ENCODE measurements around the gene CASP12. TPM values are rescaled to one million over a fixed set of nuclear protein-coding genes. Genes with fewer than 3 reads are reported as not detected.
"Not testable (repeated sequence)": the region's sequence is repeated elsewhere in the genome, so short reads cannot be mapped to it uniquely, and the experiment has no call there.

The CASP12 gene
- total RNA-seq, result under 1 TPM in 1 of 3 donors, not detected in 2; 0.63 TPM
- long read RNA-seq, donor 1, partial matches to known transcripts, result 1 of 3 reads
- long read RNA-seq, donor 1, other reads (novel, unspliced or antisense), result 2 of 3 reads
- long read RNA-seq, donor 2, result 0 reads

GRCh38 chr11:104897891-104898684 lies at the start of gene CASP12:
Gene CASP12, minus strand, starts transcription at chr11:104898460.
- no peak for DNase-seq
- Histone ChIP-seq H3K36me3 (ENCODE audit: low read depth) (no peaks in the 10 kb centered on the region), H3K4me1 (ENCODE audit: low read depth) (no peaks in the 10 kb centered on the region), H3K4me3 (no peak within 1 kb of the TSS), H3K9me3 (no peaks in the 10 kb centered on the region)
- TF ChIP-seq CTCF (IDR thresholded peaks at IDR 0.05), result no peak
- peak; percentile 45 for ATAC-seq
- intact Hi-C loops (cut with DNase I, micrococcal nuclease), result no loop called here

GRCh38 chr11:104946907-104947306 lies 48.6 kb upstream of the CASP12 start:
- Histone ChIP-seq H3K9me3 (no peaks in the 10 kb centered on the region), H3K36me3 (ENCODE audit: low read depth) (no peaks in the 10 kb centered on the region), H3K4me1 (ENCODE audit: low read depth) (no peaks in the 10 kb centered on the region), H3K4me3 (no peak overlapping the region)
- intact Hi-C loops (cut with DNase I, micrococcal nuclease), result no loop called here
- peak; percentile 84 for ATAC-seq
- DNase-seq, result peak in 1 of 3 donors; percentile 74
- peak; percentile 31 for TF ChIP-seq CTCF (IDR thresholded peaks at IDR 0.05)

DNA sequence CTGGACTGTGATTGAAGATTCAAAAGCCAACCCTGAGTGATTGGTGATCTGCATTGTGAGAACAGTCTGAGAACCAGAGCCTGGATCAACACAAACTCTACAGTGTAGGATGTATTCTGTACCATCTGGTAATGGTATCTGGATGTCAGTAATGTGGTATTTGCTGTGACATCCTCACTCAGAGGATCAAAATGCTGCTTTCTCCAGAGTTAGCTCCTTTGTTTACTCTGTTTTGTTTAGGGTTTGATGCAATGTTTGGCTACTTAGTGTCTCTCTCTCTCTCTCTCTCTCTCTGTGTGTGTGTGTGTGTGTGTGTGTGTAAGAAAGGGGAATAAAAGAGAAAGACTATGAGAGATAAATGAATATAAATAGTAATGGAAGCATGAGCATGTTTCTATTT lies 45.8 kb upstream of the CASP12 start:
- DNase-seq (no peak), ATAC-seq (no peak)
- Histone ChIP-seq H3K4me1 (ENCODE audit: low read depth) (no peaks in the 10 kb centered on the region), H3K4me3 (no peak overlapping the region), H3K9me3 (no peaks in the 10 kb centered on the region), H3K36me3 (ENCODE audit: low read depth) (no peaks in the 10 kb centered on the region)
- no peak for TF ChIP-seq CTCF (IDR thresholded peaks at IDR 0.05)
- intact Hi-C loops (cut with DNase I, micrococcal nuclease), result no loop called here

- intact Hi-C loops (cut with DNase I, micrococcal nuclease), result no loop called here
- Histone ChIP-seq H3K4me3 (no peak overlapping the region), H3K36me3 (ENCODE audit: low read depth) (no peaks in the 10 kb centered on the region), H3K4me1 (ENCODE audit: low read depth) (no peaks in the 10 kb centered on the region), H3K9me3 (no peaks in the 10 kb centered on the region)
- TF ChIP-seq CTCF (IDR thresholded peaks at IDR 0.05), result no peak
- DNase-seq (no peak), ATAC-seq (no peak)
These were observed 45.3 kb upstream of the CASP12 start for GRCh38 chr11:104943561-104943960.

DNA sequence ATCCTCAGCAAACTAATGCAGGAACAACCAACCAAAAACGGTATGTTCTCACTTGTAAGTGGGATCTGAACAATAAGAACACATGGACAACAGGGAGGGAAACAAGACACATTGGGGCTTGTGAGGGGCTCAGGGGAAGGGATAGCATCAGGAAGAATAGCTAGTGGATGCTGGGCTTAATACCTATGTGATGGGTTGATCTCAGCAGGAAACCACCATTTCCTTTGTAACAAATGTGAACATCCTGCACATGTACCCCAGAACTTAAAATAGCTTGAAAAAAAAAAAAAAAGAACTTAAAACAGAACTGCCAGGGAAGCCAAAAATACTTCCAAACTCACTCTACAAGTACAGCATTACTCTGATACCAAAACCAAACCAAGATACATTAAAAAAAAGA lies 36.3 kb upstream of the CASP12 start:
- no peaks in the 10 kb centered on the region for H3K36me3 ChIP-seq (ENCODE audit: low read depth)
- TF ChIP-seq CTCF (IDR thresholded peaks at IDR 0.05), result no peak
- no peak overlapping the region for H3K4me3 ChIP-seq
- intact Hi-C loops (cut with DNase I, micrococcal nuclease), result no loop called here
- DNase-seq, result no peak
- peak; percentile 56 for ATAC-seq
- H3K4me1 ChIP-seq (ENCODE audit: low read depth), result no peaks in the 10 kb centered on the region
- H3K9me3 ChIP-seq, result no peaks in the 10 kb centered on the region

DNA sequence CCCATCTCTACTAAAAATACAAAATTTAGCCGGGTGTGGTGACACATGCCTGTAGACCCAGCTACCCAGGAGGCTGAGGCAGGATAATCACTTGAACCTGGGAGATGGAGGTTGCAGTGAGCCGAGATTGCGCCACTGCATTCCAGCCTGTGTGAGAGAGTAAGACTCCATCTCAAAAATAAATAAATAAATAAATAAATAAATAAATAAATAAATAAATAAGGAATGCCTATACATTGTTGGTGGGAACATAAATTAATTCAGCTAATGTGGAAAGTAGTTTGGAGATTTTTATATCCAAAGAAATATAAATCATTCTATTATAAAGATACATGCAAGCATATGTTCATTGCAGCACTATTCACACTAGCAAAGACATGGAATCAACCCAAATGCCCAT lies 35.8 kb upstream of the CASP12 start:
- DNase-seq; H3K4me3 ChIP-seq; H3K36me3 ChIP-seq (ENCODE audit: low read depth); ATAC-seq; H3K4me1 ChIP-seq (ENCODE audit: low read depth); intact Hi-C loops (cut with DNase I, micrococcal nuclease); H3K9me3 ChIP-seq: not testable (repeated sequence)

All from mucosa of descending colon (tissue), 3 donors.